H1 (cell line): Measurements from ENCODE around the gene CDKN3. TPM values are rescaled to one million over a fixed set of nuclear protein-coding genes. Genes with fewer than 3 reads are reported as not detected.

Experiments
- ASH2L ChIP-seq: fragments of 200-600, 300-600 bp; sonication (generic); IDR thresholded peaks from one replicate; pipeline ENCODE4 v1.7.1; 2017; ENCODE audit warnings: low read length
- CHD1 ChIP-seq: IDR thresholded peaks from 2 replicates; pipeline ENCODE4 v1.6.1; 2012; ENCODE audit warnings: low read depth, low read length, improper control_type of control experiment
- CHD7 ChIP-seq: fragments of 300-600 bp; sonication (generic); IDR thresholded peaks from 2 replicates; pipeline ENCODE4 v1.7.1; 2012; ENCODE audit warnings: low read length, moderate library complexity, mild to moderate bottlenecking, inconsistent platforms; ENCODE audit not compliant: insufficient replicate concordance
- CTCF ChIP-seq, 3 experiments: IDR thresholded peaks; 1 replicate in 2 of 3; 2 replicates in 1 of 3; pipeline versions ENCODE4 v1.5.1 to v1.6.1; 2011; ENCODE audit warnings: low read length in 3 of 3, mild to moderate bottlenecking in 3 of 3, inconsistent platforms in 2 of 3, low read depth in 1 of 3, moderate library complexity in 1 of 3; ENCODE audit not compliant: insufficient read depth in 1 of 3; ENCODE audit errors: control extremely low read depth in 1 of 3
- SP1 ChIP-seq: IDR thresholded peaks from 2 replicates; pipeline ENCODE4 v1.6.1; 2011; ENCODE audit warnings: low read depth, low read length
- polyA plus RNA-seq, 7 experiments: library from polyadenylated mRNA; depleted of rRNA in 3 of 7; stranded (reverse) in 5 of 7; unstranded in 2 of 7; fragments of >200 nt in 5 of 7; fragments of 200-250 nt in 2 of 7; gene quantifications; 1 replicate in 5 of 7; 2 replicates in 1 of 7; 4 replicates in 1 of 7; pipeline versions ENCODE4 v1.2.1 to v1.2.3, GENCODE V29; 2011 to 2013; ENCODE audit warnings: missing spikeins in 2 of 7, mixed read lengths in 2 of 7
- total RNA-seq: library from RNA; stranded (reverse); fragmentation: NEBNext Ultra II Directional; extraction: Animal tissue kit (Norgen Biotek cat#: 25700); gene quantifications from 2 replicates; pipeline ENCODE4 v1.2.1, GENCODE V29; 2021

Gene CDKN3
- total and polyA plus RNA-seq, 2 of the 8 experiments (the other 6 are each of a cell fraction or from before 2014, with no cell fraction given), result 43.5 to 48.3 TPM

GRCh38 chr14:54348001-54348611, 48.7 kb upstream of the CDKN3 start (continued):
- TF ChIP-seq CHD7 (no peak), ASH2L (no peak), CTCF (IDR thresholded peaks at IDR 0.05; ENCODE audit: control extremely low read depth in 1 of 3, insufficient read depth in 1 of 3, low read depth in 1 of 3, low read length in 3 of 3) (peak in 2 of 3 experiments; percentile 76 to 84; a peak in 3 of 4 replicates), SP1 (no peak), CHD1 (no peak)
